ENCODE measurements around the gene TSPAN17. TPM values are rescaled to one million over a fixed set of nuclear protein-coding genes. Genes with fewer than 3 reads are reported as not detected.
A peak's percentile ranks its signal among the peaks of the same experiment; 100 is the strongest.
"Not testable (repeated sequence)": the region's sequence is repeated elsewhere in the genome, so short reads cannot be mapped to it uniquely, and the experiment has no call there.

Gene TSPAN17, protein sequence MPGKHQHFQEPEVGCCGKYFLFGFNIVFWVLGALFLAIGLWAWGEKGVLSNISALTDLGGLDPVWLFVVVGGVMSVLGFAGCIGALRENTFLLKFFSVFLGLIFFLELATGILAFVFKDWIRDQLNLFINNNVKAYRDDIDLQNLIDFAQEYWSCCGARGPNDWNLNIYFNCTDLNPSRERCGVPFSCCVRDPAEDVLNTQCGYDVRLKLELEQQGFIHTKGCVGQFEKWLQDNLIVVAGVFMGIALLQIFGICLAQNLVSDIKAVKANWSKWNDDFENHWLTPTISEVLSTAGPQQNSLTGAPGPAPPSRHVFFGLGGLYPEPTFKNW
- total RNA-seq (10 to 100 TPM; 22.5 to 31.2 (median 28.2) TPM), polyA plus RNA-seq (10 to 100 TPM; 24.1 to 51.9 (median 25.8) TPM)
- long read RNA-seq, donor 1, transcript TSPAN17-207 (9 exons, 2,457 nt), result major isoform, 6 of 22 reads
- long read RNA-seq, donor 1, partial matches to known transcripts, result 9 of 22 reads
- long read RNA-seq, donor 1, other reads (novel, unspliced or antisense), result 6 of 22 reads
- long read RNA-seq, donor 2, partial matches to known transcripts, result 11 of 19 reads
- long read RNA-seq, donor 2, other reads (novel, unspliced or antisense), result 2 of 19 reads

DNA sequence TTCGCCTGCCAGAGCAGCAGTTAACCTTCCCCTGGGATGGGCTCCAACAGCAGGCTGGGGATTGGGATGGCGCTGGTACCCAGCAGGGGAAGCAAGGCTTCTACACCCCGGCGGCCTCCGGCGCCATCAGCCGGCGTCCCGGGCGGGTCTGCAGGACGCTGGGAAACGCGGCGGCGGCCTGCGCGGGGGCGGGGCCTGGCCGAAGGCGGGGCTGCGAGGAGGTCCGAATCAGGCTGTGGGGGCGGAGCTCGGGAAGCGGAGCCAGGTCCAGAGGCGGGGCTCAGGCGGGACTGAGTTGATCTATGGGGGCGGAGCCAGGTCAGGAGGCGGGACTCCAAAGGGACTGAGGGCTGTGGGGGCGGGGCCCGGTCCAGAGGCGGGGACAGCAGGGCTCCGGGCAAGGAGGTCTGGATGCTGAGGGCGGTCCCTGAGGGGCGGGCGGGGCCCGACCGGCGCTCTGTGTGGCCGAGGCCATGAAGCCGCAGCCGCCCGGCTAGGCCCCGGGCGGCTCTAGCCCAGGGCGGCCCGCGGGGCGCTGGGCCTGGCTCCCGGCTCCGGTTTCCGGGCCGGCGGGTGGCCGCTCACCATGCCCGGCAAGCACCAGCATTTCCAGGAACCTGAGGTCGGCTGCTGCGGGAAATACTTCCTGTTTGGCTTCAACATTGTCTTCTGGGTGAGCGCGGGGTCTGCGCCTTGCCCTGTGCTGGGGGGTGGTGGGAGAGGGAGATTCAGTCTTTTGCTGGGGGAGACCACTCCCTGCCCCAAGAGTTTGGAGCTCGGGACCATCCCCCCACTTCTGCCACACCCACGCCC, at the start of gene TSPAN17:
TSS of gene TSPAN17 (plus strand) at position 455 of the 813 bp plus-strand sequence. CDS start at position 587, 132 bp downstream.
- DNase-seq (peak; percentile 100), ATAC-seq (peak; percentile 98)
- Histone ChIP-seq H3K27ac (peak within 1 kb of the TSS; percentile 80), H3K4me1 (peaks cover 11% of the 10 kb centered on the region), H3K4me3 (peak within 1 kb of the TSS; percentile 87), H3K36me3 (ENCODE audit: insufficient read depth in 1 of 2, low read depth in 1 of 2) (no peaks in the 10 kb centered on the region), H3K27me3 (ENCODE audit: insufficient read depth in 3 of 3, low read length in 2 of 3) (no peaks in the 10 kb centered on the region), H3K9me3 (no peaks in the 10 kb centered on the region)
- TF ChIP-seq, protein P1, sequence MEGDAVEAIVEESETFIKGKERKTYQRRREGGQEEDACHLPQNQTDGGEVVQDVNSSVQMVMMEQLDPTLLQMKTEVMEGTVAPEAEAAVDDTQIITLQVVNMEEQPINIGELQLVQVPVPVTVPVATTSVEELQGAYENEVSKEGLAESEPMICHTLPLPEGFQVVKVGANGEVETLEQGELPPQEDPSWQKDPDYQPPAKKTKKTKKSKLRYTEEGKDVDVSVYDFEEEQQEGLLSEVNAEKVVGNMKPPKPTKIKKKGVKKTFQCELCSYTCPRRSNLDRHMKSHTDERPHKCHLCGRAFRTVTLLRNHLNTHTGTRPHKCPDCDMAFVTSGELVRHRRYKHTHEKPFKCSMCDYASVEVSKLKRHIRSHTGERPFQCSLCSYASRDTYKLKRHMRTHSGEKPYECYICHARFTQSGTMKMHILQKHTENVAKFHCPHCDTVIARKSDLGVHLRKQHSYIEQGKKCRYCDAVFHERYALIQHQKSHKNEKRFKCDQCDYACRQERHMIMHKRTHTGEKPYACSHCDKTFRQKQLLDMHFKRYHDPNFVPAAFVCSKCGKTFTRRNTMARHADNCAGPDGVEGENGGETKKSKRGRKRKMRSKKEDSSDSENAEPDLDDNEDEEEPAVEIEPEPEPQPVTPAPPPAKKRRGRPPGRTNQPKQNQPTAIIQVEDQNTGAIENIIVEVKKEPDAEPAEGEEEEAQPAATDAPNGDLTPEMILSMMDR (IDR thresholded peaks at IDR 0.05), result peak; percentile 46
- WGBS, 3 donors, result 0 to 1% (median 0%) methylated on average over 34 to 63 of the region's 63 CpGs
- intact Hi-C loops (cut with DNase I), result loop anchor here (2.0 to 5.0 kb wide), 3 partner anchors 35 to 75 kb away; partner anchors contain the start of gene GPRIN1 (in 1 of the 2)

DNA sequence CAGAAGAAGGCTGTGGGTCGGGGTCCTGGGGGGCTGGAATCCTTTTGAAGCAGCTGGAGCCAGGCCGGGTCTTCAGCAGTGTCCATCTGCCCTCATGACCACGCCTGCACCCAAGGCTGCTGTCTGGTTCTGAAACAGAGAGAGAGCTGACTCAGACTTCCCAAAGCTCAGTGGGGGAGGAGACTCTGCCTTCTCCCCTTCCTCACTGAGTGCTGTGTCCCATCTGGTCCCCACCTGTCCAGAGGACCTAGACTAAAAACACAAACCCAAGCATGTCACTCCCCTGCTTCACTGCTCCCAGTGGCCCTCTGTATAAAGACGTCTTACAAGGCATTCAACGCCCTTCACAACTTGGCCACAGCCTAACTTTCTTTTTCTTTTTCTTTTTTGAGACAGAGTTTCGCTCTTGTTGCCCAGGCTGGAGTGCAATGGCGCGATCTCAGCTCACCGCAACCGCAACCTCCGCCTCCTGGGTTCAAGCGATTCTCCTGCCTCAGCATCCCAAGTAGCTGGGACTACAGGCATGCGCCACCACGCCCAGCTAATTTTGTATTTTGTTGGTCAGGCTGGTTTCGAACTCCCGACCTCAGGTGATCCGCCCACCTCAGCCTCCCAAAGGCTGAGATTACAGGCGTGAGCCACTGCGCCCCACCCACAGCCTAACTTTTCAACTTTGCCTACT, 47.4 kb upstream of the TSPAN17 start:
- WGBS, 3 donors, result 88 to 92% (median 89%) methylated on average over 19 of the region's 19 CpGs
- H3K36me3 ChIP-seq (ENCODE audit: insufficient read depth in 1 of 2, low read depth in 1 of 2); DNase-seq; H3K27ac ChIP-seq; H3K4me3 ChIP-seq; H3K9me3 ChIP-seq; ATAC-seq; H3K4me1 ChIP-seq; intact Hi-C loops (cut with DNase I): not testable (repeated sequence)
- peaks cover 0 to 16% (median 5%) of the 10 kb centered on the region in 3 donors for H3K27me3 ChIP-seq (ENCODE audit: insufficient read depth in 3 of 3, low read length in 2 of 3)

DNA sequence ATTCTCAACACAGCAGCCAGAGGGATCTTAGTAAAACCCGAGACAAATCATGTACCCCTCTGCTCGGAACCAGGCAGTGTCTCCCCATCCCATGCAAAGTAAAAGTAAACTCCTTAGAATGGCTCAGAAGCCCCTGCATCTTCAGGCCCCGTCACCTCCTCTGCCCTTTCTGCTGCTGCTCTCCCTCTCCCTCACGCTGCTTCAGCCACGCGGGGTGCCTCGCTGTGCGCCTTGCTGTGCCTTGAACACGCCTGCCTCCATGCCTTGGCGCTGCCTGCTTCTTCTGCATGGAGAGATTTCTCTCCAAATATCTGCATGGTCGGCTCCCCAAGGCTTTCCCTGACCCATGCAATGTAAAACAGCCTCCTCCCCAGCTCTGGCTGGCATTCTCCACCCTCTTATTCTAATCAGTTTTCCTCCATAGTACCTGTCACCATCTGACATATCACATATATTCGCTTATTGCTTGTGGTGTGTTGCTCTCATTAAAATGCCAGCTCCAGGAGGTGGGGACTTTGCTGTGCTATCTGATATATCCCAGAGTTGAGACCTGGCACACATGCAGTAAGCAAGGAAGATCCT, 45.3 kb upstream of the TSPAN17 start:
- TF ChIP-seq, protein P1 (IDR thresholded peaks at IDR 0.05), result no peak
- Histone ChIP-seq H3K27me3 (ENCODE audit: insufficient read depth in 3 of 3, low read length in 2 of 3) (peaks cover 0 to 14% (median 2%) of the 10 kb centered on the region in 3 donors), H3K9me3 (no peaks in the 10 kb centered on the region), H3K4me3 (no peak overlapping the region), H3K36me3 (ENCODE audit: insufficient read depth in 1 of 2, low read depth in 1 of 2) (no peaks in the 10 kb centered on the region), H3K4me1 (no peaks in the 10 kb centered on the region), H3K27ac (no peak overlapping the region)
- 72 to 80% (median 79%) methylated on average over 12 of the region's 12 CpGs for WGBS, 3 donors
- DNase-seq (no peak), ATAC-seq (no peak)
- intact Hi-C loops (cut with DNase I), result no loop called here

DNA sequence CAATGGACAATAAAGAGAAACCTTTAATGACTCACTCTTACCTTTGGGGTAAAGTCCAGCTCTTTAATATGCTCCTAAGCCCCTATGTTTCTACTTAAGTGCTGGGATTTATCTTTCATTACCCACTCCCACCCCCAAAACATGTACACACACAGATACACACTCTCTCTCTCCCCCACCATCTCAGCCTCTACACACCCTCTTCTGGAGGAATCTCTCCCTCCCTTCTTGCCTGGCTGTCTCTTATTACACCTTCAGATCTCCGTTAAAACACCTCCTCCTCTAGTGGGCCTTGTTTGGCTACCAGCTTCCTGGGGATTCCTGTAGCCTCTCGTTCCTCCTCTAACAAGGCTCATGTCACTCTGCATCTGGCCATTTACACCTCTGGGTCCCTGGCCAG, 44.2 kb upstream of the TSPAN17 start:
- TF ChIP-seq, protein P1 (IDR thresholded peaks at IDR 0.05), result no peak
- H3K27ac ChIP-seq, result no peak overlapping the region
- peaks cover 0 to 12% (median 0%) of the 10 kb centered on the region in 3 donors for H3K27me3 ChIP-seq (ENCODE audit: insufficient read depth in 3 of 3, low read length in 2 of 3)
- no peak for ATAC-seq
- no peaks in the 10 kb centered on the region for H3K4me1 ChIP-seq
- no peaks in the 10 kb centered on the region for H3K9me3 ChIP-seq
- no peak overlapping the region for H3K4me3 ChIP-seq
- intact Hi-C loops (cut with DNase I), result no loop called here
- no peak for DNase-seq
- 26 to 37% (median 34%) methylated on average over 2 of the region's 2 CpGs for WGBS, 3 donors
- no peaks in the 10 kb centered on the region for H3K36me3 ChIP-seq (ENCODE audit: insufficient read depth in 1 of 2, low read depth in 1 of 2)

Data from psoas muscle (tissue), 8 donors.